SJCRH30 (cell line): ENCODE data around the gene FGD2. TPM values are rescaled to one million over a fixed set of nuclear protein-coding genes. Genes with fewer than 3 reads are reported as not detected.
A peak's percentile ranks its signal among the peaks of the same experiment; 100 is the strongest.
"Not testable (repeated sequence)": the region's sequence is repeated elsewhere in the genome, so short reads cannot be mapped to it uniquely, and the experiment has no call there.

Source experiments
- DNase-seq, 2 experiments: peaks; one replicate each; pipeline ENCODE4 v3.0.0-alpha.2; 2015 to 2020
- H3K27ac ChIP-seq: fragments of 250-450 bp; sonication (Bioruptor Pico); 2 replicates; pipeline ENCODE4 v1.5.1; 2020; ENCODE audit warnings: mild to moderate bottlenecking, moderate library complexity
- H3K27me3 ChIP-seq: fragments of 250-450 bp; sonication (Bioruptor Pico); 2 replicates; pipeline ENCODE4 v1.5.1; 2020; ENCODE audit warnings: mild to moderate bottlenecking, moderate library complexity
- H3K36me3 ChIP-seq: fragments of 250-450 bp; sonication (Bioruptor Pico); 2 replicates; pipeline ENCODE4 v1.5.1; 2020; ENCODE audit warnings: mild to moderate bottlenecking, moderate library complexity
- H3K4me1 ChIP-seq: fragments of 250-450 bp; sonication (Bioruptor Pico); 2 replicates; pipeline ENCODE4 v1.5.1; 2020; ENCODE audit warnings: mild to moderate bottlenecking, moderate library complexity
- H3K4me3 ChIP-seq: fragments of 250-450 bp; sonication (Bioruptor Pico); 2 replicates; pipeline ENCODE4 v1.5.1; 2020; ENCODE audit warnings: mild to moderate bottlenecking, moderate library complexity
- H3K9me3 ChIP-seq: fragments of 250-450 bp; sonication (Bioruptor Pico); replicated peaks from 2 replicates; pipeline ENCODE4 v1.5.1; 2020; ENCODE audit warnings: mild to moderate bottlenecking, moderate library complexity
- total RNA-seq: library from RNA; depleted of rRNA; stranded (reverse); fragments of >200 nt; shearing (Covaris generic); gene quantifications from 2 replicates; pipeline ENCODE4 v1.2.3, GENCODE V29; 2014

Gene FGD2
- total RNA-seq, 1 experiment from 2014 or later: not detected

- Histone ChIP-seq H3K27me3 (0 out of 2 replicates have a peak, but pooled peaks cover 4% of the 10 kb centered on the region), H3K27ac (no peak overlapping the region), H3K9me3 (no peaks in the 10 kb centered on the region; the same call in 1 of the 2 replicates), H3K36me3 (no peaks in the 10 kb centered on the region), H3K4me3 (no peak overlapping the region), H3K4me1 (no peaks in the 10 kb centered on the region)
- no peak for DNase-seq
Measured at GRCh38 chr6:37042150-37042549, 36.7 kb downstream of the FGD2 start.

- H3K27me3 ChIP-seq, H3K9me3 ChIP-seq, DNase-seq: not testable (repeated sequence)
Measured at GRCh38 chr6:37043091-37043490, 37.6 kb downstream of the FGD2 start.

GRCh38 chr6:37047346-37047688 is 41.9 kb downstream of the FGD2 start:
- Histone ChIP-seq H3K27me3 (no peaks in the 10 kb centered on the region), H3K36me3 (no peaks in the 10 kb centered on the region), H3K4me3 (no peak overlapping the region), H3K9me3 (no peaks in the 10 kb centered on the region), H3K27ac (no peak overlapping the region), H3K4me1 (peaks cover 26% of the 10 kb centered on the region)
- no peak for DNase-seq

More at GRCh38 chr6:37043091-37043490, 37.6 kb downstream of the FGD2 start:
- not testable (repeated sequence) for H3K4me1 ChIP-seq, H3K27ac ChIP-seq, H3K36me3 ChIP-seq, H3K4me3 ChIP-seq

- H3K27ac ChIP-seq: no peak overlapping the region
- DNase-seq: no peak
- no peak overlapping the region for H3K4me3 ChIP-seq
- no peaks in the 10 kb centered on the region for H3K9me3 ChIP-seq
- H3K27me3 ChIP-seq: no peaks in the 10 kb centered on the region
- H3K36me3 ChIP-seq: no peaks in the 10 kb centered on the region
- H3K4me1 ChIP-seq: peaks cover 26% of the 10 kb centered on the region
Measured at GRCh38 chr6:37047689-37048402, 42.4 kb downstream of the FGD2 start.

GRCh38 chr6:37048403-37048850 is 43.0 kb downstream of the FGD2 start:
- Histone ChIP-seq H3K36me3 (no peaks in the 10 kb centered on the region), H3K4me1 (peaks cover 26% of the 10 kb centered on the region), H3K27me3 (no peaks in the 10 kb centered on the region), H3K9me3 (no peaks in the 10 kb centered on the region), H3K27ac (peak overlapping the region; percentile 24), H3K4me3 (no peak overlapping the region)
- no peak for DNase-seq

GRCh38 chr6:37048851-37049757 is 43.6 kb downstream of the FGD2 start:
- Histone ChIP-seq H3K27ac (peak overlapping the region; percentile 24), H3K4me1 (peaks cover 26% of the 10 kb centered on the region), H3K36me3 (no peaks in the 10 kb centered on the region), H3K4me3 (no peak overlapping the region), H3K27me3 (no peaks in the 10 kb centered on the region), H3K9me3 (no peaks in the 10 kb centered on the region)
- peak; percentile 77 to 85 for DNase-seq

GRCh38 chr6:37049758-37050044 is 44.2 kb downstream of the FGD2 start:
- H3K4me3 ChIP-seq: no peak overlapping the region
- no peaks in the 10 kb centered on the region for H3K27me3 ChIP-seq
- H3K36me3 ChIP-seq: no peaks in the 10 kb centered on the region
- H3K9me3 ChIP-seq: no peaks in the 10 kb centered on the region
- peaks cover 26% of the 10 kb centered on the region for H3K4me1 ChIP-seq
- no peak for DNase-seq
- H3K27ac ChIP-seq: no peak overlapping the region

- H3K27ac ChIP-seq: no peak overlapping the region
- no peak for DNase-seq
- no peak overlapping the region for H3K4me3 ChIP-seq
Measured at GRCh38 chr6:37050045-37050853, 44.8 kb downstream of the FGD2 start.

GRCh38 chr6:37050854-37051137 is 45.3 kb downstream of the FGD2 start:
- DNase-seq: no peak
- no peaks in the 10 kb centered on the region for H3K9me3 ChIP-seq
- no peaks in the 10 kb centered on the region for H3K36me3 ChIP-seq
- no peaks in the 10 kb centered on the region for H3K27me3 ChIP-seq
- no peak overlapping the region for H3K27ac ChIP-seq
- peaks cover 26% of the 10 kb centered on the region for H3K4me1 ChIP-seq
- H3K4me3 ChIP-seq: no peak overlapping the region

More at GRCh38 chr6:37050045-37050853, 44.8 kb downstream of the FGD2 start:
- Histone ChIP-seq H3K4me1 (peaks cover 26% of the 10 kb centered on the region), H3K27me3 (no peaks in the 10 kb centered on the region), H3K36me3 (no peaks in the 10 kb centered on the region), H3K9me3 (no peaks in the 10 kb centered on the region)

GRCh38 chr6:37051138-37052026 is 45.9 kb downstream of the FGD2 start:
- no peaks in the 10 kb centered on the region for H3K9me3 ChIP-seq
- no peaks in the 10 kb centered on the region for H3K27me3 ChIP-seq
- H3K36me3 ChIP-seq: no peaks in the 10 kb centered on the region

GRCh38 chr6:37052027-37052628 is 46.7 kb downstream of the FGD2 start:
- no peaks in the 10 kb centered on the region for H3K27me3 ChIP-seq
- H3K4me3 ChIP-seq: no peak overlapping the region
- H3K4me1 ChIP-seq: peaks cover 26% of the 10 kb centered on the region
- no peaks in the 10 kb centered on the region for H3K9me3 ChIP-seq
- no peak overlapping the region for H3K27ac ChIP-seq
- no peaks in the 10 kb centered on the region for H3K36me3 ChIP-seq
- peak in 1 of 2 experiments; percentile 25 for DNase-seq

More at GRCh38 chr6:37051138-37052026, 45.9 kb downstream of the FGD2 start:
- peak; percentile 88 to 90 for DNase-seq
- H3K4me1 ChIP-seq: peaks cover 26% of the 10 kb centered on the region
- H3K27ac ChIP-seq: no peak overlapping the region
- no peak overlapping the region for H3K4me3 ChIP-seq

- Histone ChIP-seq H3K9me3 (no peaks in the 10 kb centered on the region), H3K27ac (no peak overlapping the region), H3K27me3 (no peaks in the 10 kb centered on the region), H3K4me1 (peaks cover 18% of the 10 kb centered on the region), H3K36me3 (no peaks in the 10 kb centered on the region), H3K4me3 (no peak overlapping the region)
- DNase-seq: no peak
Measured at GRCh38 chr6:37053683-37054082, 48.2 kb downstream of the FGD2 start.

- DNase-seq: no peak
- H3K36me3 ChIP-seq: no peaks in the 10 kb centered on the region
- no peaks in the 10 kb centered on the region for H3K27me3 ChIP-seq
- peaks cover 13% of the 10 kb centered on the region for H3K4me1 ChIP-seq
- no peak overlapping the region for H3K27ac ChIP-seq
- H3K4me3 ChIP-seq: no peak overlapping the region
- H3K9me3 ChIP-seq: no peaks in the 10 kb centered on the region
Measured at GRCh38 chr6:37054171-37054570, 48.7 kb downstream of the FGD2 start.

GRCh38 chr6:37054580-37054979 is 49.1 kb downstream of the FGD2 start:
- Histone ChIP-seq H3K27me3 (no peaks in the 10 kb centered on the region), H3K9me3 (no peaks in the 10 kb centered on the region), H3K4me3 (no peak overlapping the region), H3K27ac (no peak overlapping the region), H3K4me1 (peaks cover 10% of the 10 kb centered on the region), H3K36me3 (no peaks in the 10 kb centered on the region)
- no peak for DNase-seq
